ENCODE data around the gene HK1.

The HK1 gene

DNA sequence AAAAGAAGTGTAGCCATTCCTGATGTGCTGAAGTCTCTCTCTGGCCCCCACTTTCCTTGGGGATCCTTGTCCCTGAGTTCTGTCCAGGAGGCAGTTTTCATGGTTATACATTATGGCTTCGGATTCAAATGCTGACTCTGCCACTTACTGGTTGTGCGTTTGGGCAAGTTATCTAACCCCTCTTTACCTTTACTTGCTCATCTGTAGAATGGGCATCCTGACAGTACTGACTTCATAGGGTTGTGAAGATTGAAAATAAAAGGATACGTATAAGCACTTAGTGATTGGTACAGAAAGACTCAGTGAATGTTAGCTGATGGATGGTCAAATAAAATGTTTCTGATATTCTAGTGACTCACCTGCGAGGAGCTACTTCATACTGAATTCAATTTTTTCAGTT is 73.3 kb downstream of the HK1 start:
- DNase-seq: no peak

DNA sequence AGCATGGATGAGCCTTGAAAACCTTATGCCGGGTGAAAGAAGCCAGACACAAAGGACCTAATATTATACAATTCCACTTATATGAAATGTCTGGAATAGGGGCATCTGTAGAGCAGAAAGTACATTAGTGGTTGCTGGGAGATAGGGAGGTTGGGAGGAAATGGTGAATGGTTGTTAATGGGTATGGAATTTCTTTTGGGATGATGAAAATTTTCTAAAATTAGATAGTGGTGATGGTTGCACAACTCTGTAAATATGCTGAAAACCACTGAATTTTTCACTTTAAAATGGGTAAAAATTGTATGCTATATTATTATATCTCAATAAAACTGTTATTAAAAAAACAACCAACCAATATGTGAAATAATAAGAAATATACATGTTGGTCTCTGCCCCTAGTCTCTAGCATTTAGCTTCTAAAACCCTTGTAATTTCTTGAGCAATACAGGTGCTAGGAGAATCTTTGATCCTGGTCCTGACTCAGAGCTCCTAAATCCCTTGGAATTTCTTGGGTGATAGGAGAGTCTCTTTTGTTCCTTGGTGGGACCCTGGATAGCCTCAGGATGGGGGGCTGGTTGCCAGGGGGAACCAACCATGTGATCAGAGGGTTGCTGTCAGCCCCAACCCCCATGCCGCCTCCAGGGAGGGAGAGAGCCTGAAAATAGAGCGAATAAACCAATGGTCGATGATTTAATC is 74.4 kb downstream of the HK1 start:
- no peak for DNase-seq

DNA sequence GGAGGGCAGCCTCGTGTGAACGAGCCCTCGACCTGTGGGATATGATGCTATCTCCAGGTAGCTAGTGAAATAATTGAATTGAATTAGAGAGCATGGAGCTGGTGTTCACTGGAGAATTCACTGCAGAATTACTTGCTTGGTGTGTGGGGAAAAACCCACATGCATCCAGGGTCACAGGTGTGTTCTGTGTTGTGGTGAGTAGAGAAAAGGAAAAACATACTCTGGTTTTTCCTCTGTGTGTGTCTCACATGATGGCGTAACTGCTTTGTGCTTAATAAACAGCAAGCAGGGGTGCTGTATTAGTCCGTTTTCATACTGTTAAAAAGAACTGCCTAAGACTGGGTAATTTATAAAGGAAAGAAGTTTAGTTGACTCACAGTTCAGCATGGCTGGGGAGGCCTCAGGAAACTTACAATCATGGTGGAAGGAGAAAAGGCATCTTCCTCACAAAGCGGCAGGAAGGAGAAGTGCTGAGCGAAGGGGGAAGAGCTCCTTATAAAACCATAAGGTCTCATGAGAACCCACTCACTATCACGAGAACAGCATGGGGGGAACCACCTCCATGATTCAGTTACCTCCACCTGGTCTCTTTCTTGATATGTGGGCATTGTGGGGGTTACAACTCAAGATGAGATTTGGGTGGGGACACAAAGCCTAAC is 75.8 kb downstream of the HK1 start:
- no peak for DNase-seq

DNA sequence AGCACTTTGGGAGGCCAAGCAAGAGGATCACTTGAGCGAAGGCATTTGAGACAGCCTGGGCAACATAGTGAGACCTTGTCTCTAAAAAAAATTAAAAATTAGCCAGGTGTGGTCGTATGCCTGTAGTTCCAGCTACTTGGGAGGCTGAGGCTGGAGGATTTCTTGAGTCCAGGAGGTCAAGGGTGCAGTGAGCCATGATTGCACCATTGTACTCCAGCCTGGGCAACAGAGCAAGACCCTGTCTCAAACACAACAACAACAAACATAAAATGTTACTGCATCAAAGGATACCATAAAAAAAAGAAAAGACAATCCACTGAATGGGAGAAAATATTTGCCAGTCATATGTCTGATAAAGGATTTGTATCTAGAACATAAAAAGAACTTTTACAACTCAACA is 77.9 kb downstream of the HK1 start:
- no peak for DNase-seq

DNA sequence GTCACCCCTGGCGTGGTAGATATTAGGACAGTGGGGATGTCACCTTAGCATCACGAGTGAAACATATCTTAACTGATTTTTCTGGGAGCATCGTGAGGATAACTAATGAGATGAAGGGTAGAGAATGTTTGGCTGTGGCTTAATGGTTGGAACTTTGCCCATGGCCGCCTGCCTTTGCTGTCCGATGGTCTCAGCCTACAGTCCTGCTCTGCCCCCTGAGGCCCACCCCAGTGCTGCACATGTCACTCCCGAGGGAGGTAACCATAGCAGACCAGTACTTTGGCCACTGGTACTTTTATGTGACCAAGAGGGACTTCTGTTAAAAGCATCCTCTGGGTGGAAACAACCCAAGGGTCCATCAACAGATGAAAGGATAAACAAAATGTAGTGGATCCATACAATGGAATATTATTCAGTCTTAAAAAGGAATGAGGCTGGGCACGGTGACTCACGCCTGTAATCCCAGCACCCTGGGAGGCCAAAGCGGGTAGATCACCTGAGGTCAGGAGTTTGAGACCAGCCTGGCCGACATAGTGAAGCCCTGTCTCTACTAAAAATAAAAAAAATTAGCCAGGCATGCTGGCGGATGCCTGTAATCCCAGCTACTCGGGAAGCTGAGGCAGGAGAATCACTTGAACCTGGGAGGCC is 80.0 kb downstream of the HK1 start:
- no peak for DNase-seq

DNA sequence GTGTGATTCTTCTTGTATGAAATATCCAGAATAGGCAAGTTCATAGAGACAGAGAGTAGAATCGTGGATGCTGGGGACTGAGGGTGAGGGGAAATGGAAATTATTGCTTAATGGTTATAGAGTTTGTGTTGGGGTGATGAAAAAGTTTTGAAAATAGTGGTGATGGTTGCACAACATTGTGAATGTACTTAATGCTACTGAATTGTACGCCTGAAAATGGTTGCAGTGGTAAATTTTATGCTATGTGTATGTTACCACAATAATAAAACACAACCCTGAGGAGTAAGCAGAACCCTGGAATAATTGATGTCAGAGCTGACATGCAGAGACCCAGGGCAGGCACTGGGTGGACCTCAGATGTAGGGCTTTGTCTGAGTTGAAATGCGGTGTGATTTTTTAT is 80.9 kb downstream of the HK1 start:
- no peak for DNase-seq

DNA sequence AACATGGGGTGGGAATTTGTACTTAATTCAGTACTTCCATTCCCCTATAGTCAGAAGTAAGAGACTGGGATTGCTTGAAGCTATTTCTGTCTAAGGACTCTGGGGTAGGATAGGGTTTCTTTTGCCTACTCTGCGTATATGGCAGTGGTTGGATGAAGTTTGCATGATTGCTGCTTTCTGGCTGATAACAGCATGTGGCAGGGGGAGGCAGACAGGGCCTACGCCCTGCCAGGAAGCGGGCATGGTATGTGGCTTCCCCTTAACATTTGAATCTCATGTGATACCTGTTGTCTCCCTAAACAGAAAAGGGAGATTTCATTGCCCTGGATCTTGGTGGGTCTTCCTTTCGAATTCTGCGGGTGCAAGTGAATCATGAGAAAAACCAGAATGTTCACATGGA is 81.3 kb downstream of the HK1 start:
- DNase-seq: peak; percentile 5 to 56

DNA sequence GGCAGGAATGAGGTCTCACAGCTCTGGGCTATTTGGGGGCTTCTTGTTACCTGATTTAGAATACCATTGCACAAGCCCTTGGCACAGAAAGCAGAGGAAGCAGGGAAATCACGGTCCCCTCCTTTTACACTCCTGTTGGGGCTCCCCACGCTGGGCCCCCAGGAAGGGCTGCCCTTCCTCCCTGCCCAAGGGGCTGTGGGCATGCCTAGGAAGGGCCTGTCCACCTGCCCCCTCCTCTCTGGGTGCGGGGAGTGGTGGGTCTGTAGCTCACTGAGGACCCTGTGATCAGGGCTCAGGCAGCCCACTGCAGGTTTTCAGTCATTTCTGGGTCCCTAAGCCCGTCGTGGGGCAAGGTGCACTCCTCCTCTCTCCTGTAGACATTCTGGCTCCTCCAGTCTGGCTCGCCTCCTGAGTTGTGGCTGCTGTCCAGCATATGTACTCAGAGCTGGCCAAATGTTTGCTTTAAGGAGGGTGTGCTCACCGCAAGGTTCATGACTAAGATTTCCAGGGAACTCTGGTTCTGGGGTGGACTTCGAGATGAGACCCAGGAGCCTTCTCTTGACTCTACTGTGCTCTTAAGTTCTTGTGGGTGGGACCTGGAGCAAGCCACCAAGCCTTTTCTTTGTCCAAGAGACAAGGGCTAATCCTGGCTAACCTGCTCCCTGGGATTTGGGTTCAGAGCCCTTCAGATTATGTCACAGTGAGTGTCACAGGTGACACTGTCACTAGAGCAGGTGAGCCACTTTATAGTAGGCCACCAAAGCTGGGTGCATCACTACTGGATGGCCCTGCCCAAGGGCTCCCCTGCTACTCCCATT is 82.4 kb downstream of the HK1 start:
- no peak for DNase-seq

DNA sequence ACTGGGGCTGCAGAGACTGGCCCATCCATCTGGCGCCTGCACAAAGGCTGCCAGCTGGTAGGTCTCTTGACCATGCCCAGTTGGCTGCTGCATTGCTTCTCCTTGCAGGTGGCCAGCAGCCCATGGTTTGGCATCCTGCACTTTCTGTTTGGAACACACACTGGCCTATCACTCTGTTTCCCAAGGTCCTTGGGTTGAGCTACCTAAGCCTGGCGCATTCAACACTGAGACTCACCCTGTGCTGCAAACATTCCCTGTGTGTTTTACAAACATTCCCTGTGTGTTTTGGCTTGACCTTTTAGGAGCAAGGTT is 83.0 kb downstream of the HK1 start:
- DNase-seq: no peak

DNA sequence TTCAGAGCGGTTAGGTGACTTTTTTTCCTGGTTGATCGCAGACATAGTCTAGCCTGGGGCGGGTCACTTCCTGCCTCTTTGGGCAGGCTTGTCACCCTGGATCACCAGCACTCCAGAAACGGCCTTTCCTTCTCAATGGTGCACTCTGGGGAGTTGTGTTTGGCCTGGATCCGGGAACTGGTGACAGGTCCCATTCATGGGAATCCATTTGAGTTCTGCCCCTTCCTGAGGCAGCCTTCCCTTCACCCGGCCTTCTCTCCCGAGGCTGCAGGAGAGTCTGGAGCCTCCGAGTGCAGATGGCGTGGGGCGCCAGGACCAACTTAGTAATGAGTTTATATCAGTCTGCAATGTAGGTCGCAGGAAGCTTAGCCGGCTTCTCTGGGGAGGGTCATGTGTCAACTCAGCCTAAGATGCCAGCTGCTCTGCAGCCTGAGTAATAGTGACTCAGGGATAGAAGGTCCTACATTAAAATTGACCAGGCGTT is 84.2 kb downstream of the HK1 start:
- no peak for DNase-seq

DNA sequence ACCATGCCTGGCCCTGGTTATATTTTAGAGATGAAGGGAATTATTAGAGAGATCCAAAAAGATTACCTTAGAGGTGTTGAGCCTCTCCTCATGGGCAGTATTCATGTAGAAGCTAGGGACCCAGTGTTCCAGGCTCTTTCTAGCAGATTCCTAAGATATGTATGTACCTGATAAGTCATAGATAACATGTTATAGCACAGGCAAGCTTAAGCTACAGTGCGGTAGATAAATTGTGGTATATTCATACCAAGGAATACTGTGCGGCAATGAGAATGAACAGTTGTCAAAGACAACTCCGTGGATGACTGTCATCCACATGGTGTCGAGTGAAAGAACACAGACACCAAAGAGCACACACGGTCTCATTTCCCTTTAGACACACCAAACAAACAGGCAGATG is 85.4 kb downstream of the HK1 start:
- no peak for DNase-seq

DNA sequence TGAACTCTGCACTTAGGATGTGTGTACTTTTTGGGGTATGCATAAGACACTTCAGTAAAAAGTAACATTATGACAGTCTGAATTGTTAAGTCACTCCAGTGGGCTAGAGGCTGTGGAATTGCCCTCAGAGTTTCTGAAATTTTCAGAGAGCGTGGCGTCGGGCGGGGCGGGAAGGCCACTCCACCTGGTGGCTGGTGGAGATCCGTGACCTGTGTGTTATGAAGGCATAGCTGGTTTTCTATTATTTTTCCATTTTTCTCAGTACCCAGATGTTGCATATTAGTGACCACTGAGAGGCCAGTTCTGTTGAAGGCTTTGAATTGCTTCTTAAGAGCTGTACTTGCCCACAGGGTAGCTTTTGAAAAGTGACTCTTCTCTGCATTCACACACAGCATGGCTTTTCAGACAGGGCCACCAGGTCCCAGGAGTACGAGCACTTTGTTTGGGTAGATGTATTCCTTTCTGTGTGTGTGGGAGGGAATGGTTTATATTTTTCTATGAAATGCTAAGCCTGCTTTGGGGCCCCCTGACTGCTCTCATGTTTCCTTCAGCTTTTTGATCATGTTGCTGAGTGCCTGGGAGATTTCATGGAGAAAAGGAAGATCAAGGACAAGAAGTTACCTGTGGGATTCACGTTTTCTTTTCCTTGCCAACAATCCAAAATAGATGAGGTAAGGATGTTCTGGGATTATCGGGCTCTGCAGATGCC is 86.1 kb downstream of the HK1 start:
- DNase-seq: no peak

DNA sequence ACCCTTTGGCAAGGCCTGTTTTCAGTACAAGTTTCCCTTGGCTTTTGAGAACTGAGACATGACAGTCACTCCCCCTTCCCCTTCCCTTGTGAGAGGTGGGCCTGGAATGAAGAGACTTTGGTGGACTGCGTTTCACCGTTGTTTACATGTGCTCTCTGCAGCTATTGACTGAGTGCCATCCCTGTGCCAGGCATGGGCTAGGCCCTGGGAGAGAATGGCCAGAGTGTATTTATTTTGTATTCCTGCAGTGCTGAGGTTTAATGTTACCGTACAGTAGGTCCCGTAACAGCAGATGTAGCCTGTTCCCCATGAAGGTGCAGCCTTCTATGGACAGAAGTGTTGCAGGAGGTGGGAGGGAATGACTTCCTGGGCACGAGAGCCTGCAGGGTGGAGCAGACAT is 88.4 kb downstream of the HK1 start:
- DNase-seq: no peak

DNA sequence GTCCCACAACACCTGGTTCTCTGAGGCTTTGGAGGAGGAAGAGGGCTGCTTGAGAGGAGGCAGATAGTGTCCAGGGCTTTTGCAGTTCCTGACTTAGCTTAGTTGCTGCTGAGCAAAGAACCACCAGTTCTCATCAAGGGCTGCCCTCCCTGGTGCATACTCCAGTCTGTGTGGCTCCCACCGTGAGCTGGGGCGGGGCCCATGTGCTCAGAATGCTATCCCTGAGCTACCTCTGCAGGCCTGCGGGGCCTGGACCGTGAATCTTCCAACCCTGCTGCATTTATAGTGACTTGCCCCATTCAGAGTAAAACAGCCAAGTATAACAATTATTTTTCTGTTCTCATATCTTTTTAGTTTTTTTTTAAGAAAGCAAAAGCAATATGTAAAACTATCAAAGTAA is 89.2 kb downstream of the HK1 start:
- peak; percentile 58 to 73 for DNase-seq

DNA sequence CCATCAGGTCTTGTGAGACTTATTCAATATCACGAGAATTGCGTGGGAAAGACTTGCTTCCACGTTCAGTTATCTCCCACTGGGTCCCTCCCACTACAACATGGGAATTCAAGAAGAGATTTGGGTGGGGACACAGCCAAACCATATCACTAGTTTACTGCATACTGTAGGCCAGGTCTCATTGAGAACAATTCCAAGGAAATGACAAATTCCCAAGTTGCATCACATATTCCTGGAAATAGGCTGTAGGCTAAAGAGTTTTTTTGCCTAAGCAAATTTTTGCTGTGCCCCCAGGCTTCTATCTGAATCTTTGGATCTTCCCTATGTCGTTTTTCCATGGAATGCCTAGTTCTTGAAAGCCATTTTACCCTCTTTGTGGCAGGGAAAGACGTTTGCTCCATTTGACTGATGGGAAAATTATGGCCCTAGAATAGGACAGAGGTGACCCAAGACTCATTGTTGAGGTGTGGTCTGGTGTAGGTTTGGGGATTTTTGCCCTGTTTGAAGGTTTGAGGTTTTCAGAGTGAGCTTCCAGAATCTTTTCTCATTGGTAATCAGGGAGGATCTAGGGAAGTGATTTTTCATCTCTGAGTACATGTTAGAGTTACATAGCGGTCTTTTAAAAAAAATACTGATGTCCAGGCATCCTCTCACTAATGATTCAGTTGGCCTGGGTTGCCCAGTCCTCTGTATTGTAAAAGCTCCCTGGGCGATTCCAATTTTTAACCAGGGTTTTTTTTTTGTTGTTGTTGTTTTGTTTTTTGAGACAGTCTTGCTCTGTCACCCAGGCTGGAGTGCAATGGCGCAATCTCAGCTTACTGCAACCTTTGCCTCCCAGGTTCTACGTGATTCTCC is 94.1 kb downstream of the HK1 start:
- no peak for DNase-seq

DNA sequence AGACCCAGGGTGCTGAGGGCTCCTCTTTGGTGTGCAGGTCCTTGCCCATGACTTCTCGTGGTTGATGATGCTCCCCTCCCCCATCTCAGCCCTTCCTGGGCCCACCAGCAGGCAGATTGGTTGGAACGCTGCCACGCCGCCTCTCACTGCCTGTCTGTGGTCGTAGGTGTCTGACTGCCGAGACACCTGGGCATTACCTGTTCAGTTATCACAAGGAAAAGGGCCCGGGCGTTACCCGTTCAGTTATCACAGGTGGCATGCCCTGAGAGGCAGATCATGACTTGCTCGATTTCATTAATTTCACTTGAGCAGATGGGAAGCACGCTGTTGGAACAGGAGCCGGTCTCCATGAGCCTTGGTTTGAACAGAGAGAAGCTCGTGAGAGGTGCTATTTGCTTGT is 95.9 kb downstream of the HK1 start:
- DNase-seq: no peak

DNA sequence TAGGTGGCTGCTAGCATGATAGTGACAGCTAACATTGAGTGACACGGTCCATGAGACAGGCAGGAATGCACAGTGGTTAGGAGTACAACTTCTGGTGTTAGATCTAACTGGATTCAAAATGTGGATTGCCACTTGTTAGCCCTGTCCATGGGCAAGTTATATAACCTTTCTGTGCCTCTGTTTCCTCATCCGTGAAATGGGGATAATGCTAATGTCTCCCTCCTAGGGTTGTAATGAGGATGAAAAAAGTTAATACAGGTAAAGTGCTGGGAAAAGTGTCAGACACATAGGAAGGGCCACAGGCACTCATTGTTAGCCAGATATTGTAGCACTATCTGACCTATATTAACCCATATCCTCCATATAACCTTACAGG is 96.6 kb downstream of the HK1 start:
- DNase-seq: no peak

DNA sequence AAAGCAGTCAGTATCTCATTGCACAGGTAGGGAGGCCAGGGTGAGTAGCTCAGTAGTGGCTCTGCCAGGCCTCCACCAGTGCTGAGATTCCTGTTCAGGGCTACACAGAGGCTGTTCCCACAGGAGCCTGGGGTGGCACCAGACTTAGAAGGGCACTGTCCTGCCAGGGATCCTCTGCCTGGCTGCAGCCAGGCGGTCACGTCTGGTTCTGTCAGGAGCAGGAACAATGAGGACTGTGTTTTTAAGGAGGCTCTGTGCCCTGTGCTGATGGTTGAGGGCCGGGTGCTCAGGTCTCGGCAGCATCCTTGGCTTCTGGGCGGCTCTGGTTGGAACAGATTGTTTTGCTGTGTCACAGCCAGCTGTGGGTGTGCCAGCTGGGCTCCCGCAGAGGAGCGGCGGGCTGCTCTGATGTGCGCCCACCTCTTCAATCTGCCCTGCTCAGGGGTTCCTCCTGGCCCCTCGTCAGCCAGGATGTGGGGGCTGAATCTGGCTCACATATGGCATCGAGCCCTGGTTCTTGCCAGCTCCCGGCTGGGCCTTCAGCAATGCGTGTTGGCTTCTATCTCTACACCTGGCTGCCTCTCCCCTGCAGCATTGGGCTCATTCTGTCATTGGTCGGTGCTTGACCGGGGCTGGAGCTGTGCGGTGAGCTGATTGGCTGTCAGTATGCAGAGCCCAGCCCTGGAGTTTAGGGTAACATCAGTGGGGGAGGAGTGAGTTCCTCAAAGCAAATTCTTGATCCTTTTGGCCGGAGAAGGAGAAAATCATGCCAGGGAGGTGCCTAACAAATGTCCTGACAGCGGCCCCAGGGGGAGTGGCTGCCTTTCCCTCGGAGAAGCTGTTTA is 97.2 kb downstream of the HK1 start:
- no peak for DNase-seq

DNA sequence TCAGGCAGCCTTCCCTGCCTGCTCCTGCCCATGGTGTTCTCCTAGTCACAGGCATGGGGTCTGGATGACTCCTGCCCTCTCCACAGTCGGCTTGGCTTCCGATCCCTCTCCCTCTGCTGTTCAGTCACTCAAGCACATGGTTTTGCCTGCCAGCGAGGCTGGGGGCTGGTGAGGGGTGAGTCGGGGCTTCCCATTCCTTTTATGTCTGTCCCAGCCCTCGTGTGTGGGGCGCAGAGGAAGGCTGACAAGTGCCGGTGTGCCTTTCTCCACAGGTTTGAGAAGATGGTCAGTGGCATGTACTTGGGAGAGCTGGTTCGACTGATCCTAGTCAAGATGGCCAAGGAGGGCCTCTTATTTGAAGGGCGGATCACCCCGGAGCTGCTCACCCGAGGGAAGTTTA is 98.4 kb downstream of the HK1 start:
- DNase-seq: no peak

DNA sequence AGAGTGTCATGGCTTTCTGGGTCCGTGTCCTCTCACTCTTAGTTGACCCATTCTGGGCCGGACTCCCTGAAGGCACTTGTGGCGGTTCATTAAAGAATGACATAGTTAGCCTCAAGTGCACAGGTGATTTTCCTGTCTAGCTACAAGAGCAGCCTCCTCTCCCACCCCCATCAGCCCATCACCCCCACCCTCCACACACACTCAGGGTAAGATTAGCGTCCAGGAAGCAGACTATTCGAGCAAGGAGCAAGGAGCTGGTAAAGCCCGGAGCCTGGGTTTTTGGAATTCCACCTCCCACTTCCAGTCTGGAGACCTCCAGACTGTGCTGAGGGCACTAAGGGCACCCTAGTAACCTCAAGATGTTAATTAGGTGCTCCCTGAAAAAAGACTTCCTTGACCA is 98.9 kb downstream of the HK1 start:
- DNase-seq: no peak

DNA sequence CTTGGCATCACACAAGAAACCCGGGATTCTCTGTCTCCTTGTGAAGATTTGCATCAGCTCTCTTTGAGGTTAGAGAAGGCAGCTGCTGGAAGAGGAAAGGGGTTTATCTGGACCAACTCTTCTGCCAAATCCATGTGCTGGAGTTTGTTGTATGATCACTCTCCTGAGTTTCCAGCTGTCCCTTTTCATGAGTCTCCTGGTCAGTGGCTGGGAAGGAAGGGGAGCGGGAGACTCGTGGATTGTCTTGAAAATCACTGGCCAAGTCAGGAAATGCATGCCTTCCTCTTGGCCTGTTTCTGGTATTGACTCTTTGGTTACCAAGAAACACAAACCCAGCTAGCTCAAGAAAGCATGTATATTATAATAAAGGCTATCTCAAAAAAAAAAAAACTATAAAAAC is 99.6 kb downstream of the HK1 start:
- DNase-seq: no peak

Data from NCI-H526 (cell line).